ENCODE measurements around the gene TMCC1. TPM values are rescaled to one million over a fixed set of nuclear protein-coding genes. Genes with fewer than 3 reads are reported as not detected.
"Not testable (repeated sequence)": the region's sequence is repeated elsewhere in the genome, so short reads cannot be mapped to it uniquely, and the experiment has no call there.

The TMCC1 gene
- total RNA-seq, 1 donor from 2014 or later = 35.2 TPM

GRCh38 chr3:129665024-129665768 is 228.3 kb downstream of the TMCC1 start:
- intact Hi-C loops (cut with DNase I) = no loop called here
- DNase-seq (ENCODE audit: low spot score) = no peak

DNA sequence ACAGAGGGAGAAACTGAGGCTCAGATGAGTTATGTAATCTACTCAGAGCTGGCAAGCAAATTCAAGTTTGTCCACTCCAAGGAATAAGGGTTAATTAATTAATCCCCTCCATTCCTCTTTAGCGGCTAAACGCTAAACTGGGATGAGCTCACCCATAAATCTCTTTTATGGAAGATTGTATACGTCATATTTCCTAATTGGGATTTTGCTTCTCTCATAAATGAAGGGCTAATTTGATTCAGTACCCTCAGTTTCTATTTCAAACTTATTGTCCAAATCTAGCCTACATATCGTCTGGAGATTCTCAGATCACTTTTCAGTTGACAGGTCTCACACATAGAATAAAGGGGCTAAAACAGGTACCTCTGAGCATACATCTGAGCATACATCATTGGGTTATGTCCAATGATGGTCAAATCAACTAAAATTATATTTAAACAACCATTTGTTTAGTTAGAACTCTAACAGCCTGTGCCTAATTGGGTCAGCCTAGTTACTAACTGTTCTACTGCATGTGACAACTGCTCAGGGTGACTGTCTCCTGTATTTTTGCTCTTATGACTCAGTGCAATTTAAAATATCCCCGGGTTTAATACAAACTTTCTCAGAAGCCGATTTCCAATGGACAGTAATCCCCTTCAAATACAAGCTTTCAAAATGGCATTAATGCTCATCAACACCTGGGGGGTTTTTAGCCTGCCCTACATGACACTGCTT is 229.4 kb downstream of the TMCC1 start:
- DNase-seq (ENCODE audit: low spot score) = no peak
- intact Hi-C loops (cut with DNase I) = no loop called here

DNA sequence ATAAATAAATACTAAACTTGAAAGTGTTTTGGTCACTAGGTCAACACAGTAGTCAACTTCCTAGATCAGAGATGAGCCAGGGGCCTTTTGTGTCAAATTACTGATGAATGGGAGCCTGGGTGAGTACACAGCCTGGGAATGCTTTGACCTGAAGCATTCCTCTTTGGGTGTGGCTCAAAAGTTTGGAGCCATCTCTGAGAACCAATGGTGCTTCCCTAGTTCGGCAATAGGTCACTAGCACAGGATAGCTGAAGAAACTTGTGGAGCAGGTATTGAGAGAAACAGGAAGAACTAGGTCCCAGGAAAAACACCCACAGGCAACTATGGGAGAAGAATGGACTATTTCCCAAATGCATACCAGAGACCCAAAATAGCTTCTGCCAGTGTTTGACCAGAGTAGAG is 230.5 kb downstream of the TMCC1 start:
- DNase-seq (ENCODE audit: low spot score) = no peak
- intact Hi-C loops (cut with DNase I) = no loop called here

- DNase-seq (ENCODE audit: low spot score) = no peak
- intact Hi-C loops (cut with DNase I) = no loop called here
Measured at GRCh38 chr3:129662191-129662608, 231.3 kb downstream of the TMCC1 start.

GRCh38 chr3:129661766-129662165 is 231.7 kb downstream of the TMCC1 start:
- DNase-seq (ENCODE audit: low spot score) = no peak
- intact Hi-C loops (cut with DNase I) = no loop called here

- intact Hi-C loops (cut with DNase I) = loop anchor here (5.0 kb wide), 1 partner anchor 64 kb away; no protein-coding TSS in a partner anchor
- DNase-seq (ENCODE audit: low spot score) = no peak
Measured at GRCh38 chr3:129658110-129658843, 235.2 kb downstream of the TMCC1 start.

- no peak for DNase-seq (ENCODE audit: low spot score)
- intact Hi-C loops (cut with DNase I) = loop anchor here (5.0 kb wide), 1 partner anchor 65 kb away; no protein-coding TSS in a partner anchor
Measured at GRCh38 chr3:129657261-129658046, 236.1 kb downstream of the TMCC1 start.

- intact Hi-C loops (cut with DNase I) = loop anchor here (5.0 kb wide), 1 partner anchor 66 kb away; no protein-coding TSS in a partner anchor
Measured at GRCh38 chr3:129656659-129657247, 236.8 kb downstream of the TMCC1 start.

GRCh38 chr3:129655291-129655700 is 238.2 kb downstream of the TMCC1 start:
- intact Hi-C loops (cut with DNase I) = loop anchor here (5.0 kb wide), 1 partner anchor 67 kb away; no protein-coding TSS in a partner anchor
- DNase-seq (ENCODE audit: low spot score) = no peak

More at GRCh38 chr3:129656659-129657247, 236.8 kb downstream of the TMCC1 start:
- DNase-seq (ENCODE audit: low spot score) = no peak

DNA sequence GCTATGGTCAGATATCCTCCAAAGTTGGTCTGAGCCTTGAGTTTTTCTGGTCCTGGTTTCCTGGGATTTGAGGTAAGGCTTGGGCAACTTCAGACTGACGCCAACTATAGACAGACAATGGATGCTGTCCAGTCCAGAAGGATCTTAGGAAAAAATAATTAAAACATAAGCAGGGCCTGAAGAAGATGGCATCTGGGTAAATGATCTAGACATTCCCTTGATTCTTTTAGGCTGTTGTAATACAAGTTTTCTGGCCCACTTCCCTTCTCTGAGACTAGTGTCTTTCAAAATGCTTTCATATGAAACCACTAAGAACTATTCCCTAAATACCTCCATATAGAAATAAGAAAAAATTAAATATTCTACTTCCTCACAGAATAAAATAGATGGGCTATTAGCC is 239.4 kb downstream of the TMCC1 start:
- intact Hi-C loops (cut with DNase I) = no loop called here

GRCh38 chr3:129653019-129653418 is 240.5 kb downstream of the TMCC1 start:
- no peak for DNase-seq (ENCODE audit: low spot score)
- intact Hi-C loops (cut with DNase I) = no loop called here

More for the DNA sequence above, 239.4 kb downstream of the TMCC1 start:
- no peak for DNase-seq (ENCODE audit: low spot score)

- no peak for DNase-seq (ENCODE audit: low spot score)
- intact Hi-C loops (cut with DNase I) = loop anchor here (2.0 kb wide), 1 partner anchor 173 kb away; no protein-coding TSS in a partner anchor
Measured at GRCh38 chr3:129651435-129652202, 241.9 kb downstream of the TMCC1 start.

DNA sequence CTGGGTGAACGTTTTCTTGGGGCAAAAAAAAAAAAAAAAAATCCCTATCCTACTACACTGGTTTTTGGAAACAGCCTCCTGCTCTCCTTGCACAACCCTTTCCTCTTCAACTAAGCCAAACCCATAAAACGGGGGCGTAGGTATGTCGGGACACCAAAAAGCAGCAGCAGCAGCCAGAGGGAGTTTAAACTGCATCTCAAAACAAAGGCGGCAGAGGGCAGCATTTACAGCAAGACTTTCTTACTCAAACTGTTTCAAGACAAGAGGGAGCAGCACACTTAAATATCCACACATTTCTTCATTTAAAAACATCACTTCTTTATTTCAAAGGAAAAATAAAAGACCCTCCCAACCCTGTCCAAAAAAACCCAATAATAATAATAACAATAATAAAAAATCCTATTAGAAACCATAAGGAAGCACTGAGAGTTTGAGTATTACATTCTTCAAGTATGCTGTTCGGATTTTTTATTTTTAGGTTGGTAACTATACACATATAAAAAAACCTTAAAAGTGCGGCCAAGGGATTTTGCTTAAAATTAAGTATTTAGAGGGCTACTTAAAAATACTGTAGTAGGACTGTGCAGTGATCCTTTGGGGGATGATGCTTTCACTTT is 243.1 kb downstream of the TMCC1 start:
- no peak for DNase-seq (ENCODE audit: low spot score)
- intact Hi-C loops (cut with DNase I) = loop anchor here (2.0 kb wide), 1 partner anchor 174 kb away; no protein-coding TSS in a partner anchor

DNA sequence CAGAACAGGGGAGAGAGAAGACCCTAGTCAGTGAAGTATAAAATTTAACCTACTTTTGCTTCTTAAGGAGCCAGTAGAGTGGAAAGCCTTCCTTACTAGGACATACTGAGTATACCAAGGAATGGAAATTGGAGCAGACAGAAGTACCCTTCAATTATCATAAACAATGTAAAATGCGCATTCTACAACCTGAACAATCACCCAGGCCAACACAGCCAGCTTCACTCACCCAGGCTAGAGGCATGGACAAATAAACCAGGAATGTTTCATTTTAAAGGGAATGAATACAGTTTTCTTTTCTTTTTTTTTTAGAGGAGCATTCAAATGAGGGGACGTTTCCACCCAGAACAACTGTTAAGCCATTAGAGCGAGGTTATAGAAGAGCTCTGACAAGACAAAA is 245.1 kb downstream of the TMCC1 start:
- no peak for DNase-seq (ENCODE audit: low spot score)
- intact Hi-C loops (cut with DNase I) = loop anchor here (5.0 kb wide), 1 partner anchor 284 kb away; no protein-coding TSS in a partner anchor

DNA sequence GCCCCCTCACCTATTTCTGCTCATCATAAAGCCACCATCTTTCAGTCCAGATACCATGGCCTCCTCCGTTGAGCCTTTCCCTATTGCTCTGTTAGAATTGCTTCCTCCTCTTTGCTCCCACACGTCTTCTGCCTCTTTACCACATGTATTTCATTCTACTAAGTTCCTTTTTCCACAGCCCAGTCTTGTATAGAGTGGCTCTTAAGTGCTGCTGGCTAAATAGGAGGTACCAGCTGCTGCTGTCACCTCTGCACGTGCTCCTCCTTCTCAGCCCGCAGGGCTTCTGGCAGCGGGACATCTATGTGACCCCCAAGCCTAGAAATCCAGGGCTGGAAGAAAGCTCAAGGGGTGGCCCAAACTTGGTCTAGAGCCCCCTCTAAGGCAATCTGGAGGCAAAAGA is 248.2 kb downstream of the TMCC1 start:
- intact Hi-C loops (cut with DNase I) = loop anchor here (5.0 kb wide), 1 partner anchor 287 kb away; no protein-coding TSS in a partner anchor
- no peak for DNase-seq (ENCODE audit: low spot score)

- intact Hi-C loops (cut with DNase I) = loop anchor here (5.0 kb wide), 1 partner anchor 287 kb away; no protein-coding TSS in a partner anchor
- DNase-seq (ENCODE audit: low spot score) = no peak
Measured at GRCh38 chr3:129644836-129645235, 248.7 kb downstream of the TMCC1 start.

GRCh38 chr3:129641567-129642260 is 251.8 kb downstream of the TMCC1 start:
- DNase-seq (ENCODE audit: low spot score); intact Hi-C loops (cut with DNase I): not testable (repeated sequence)
